GM18951 (cell line): ENCODE data around the gene IBA57.

Experiments
- POLR2A ChIP-seq: IDR thresholded peaks from 4 replicates; pipeline ENCODE4 v1.6.1; 2011; ENCODE audit warnings: mild to moderate bottlenecking; ENCODE audit not compliant: insufficient read length, insufficient read depth; ENCODE audit errors: extremely low read depth
- in situ Hi-C: fragments of 300-500 bp; cut with MboI; formaldehyde crosslinking; loops from one replicate; pipeline ENCODE4 v1.12.0; 2022; ENCODE audit warnings: low sequenced_read_pairs, mixed read lengths, inconsistent platforms; ENCODE audit not compliant: unreplicated experiment

The IBA57 gene

GRCh38 chr1:228140724-228141225 lies 24.8 kb upstream of the IBA57 start:
- TF ChIP-seq POLR2A: no peak
- in situ Hi-C loops: no loop called here

- TF ChIP-seq POLR2A: no peak
- in situ Hi-C loops: no loop called here
Observed at GRCh38 chr1:228141226-228142044, 24.2 kb upstream of the IBA57 start.

GRCh38 chr1:228142155-228142691 lies 23.4 kb upstream of the IBA57 start:
- no peak for TF ChIP-seq POLR2A
- in situ Hi-C loops: no loop called here

GRCh38 chr1:228142701-228143136 lies 22.9 kb upstream of the IBA57 start:
- in situ Hi-C loops: no loop called here
- TF ChIP-seq POLR2A: no peak

- no peak for TF ChIP-seq POLR2A
Observed at GRCh38 chr1:228143480-228144192, 22.0 kb upstream of the IBA57 start.

GRCh38 chr1:228144193-228144992 lies 21.2 kb upstream of the IBA57 start:
- TF ChIP-seq POLR2A: no peak
- in situ Hi-C loops: no loop called here

More at GRCh38 chr1:228143480-228144192, 22.0 kb upstream of the IBA57 start:
- in situ Hi-C loops: no loop called here

- in situ Hi-C loops: no loop called here
- no peak for TF ChIP-seq POLR2A
Observed at GRCh38 chr1:228144993-228145343, 20.6 kb upstream of the IBA57 start.

- in situ Hi-C loops: no loop called here
- no peak for TF ChIP-seq POLR2A
Observed at GRCh38 chr1:228145463-228146416, 19.9 kb upstream of the IBA57 start.

- no peak for TF ChIP-seq POLR2A
- in situ Hi-C loops: no loop called here
Observed at GRCh38 chr1:228146417-228147150, 19.0 kb upstream of the IBA57 start.

- TF ChIP-seq POLR2A: no peak
Observed at GRCh38 chr1:228147151-228147693, 18.4 kb upstream of the IBA57 start.

GRCh38 chr1:228147768-228148167 lies 17.8 kb upstream of the IBA57 start:
- no peak for TF ChIP-seq POLR2A
- in situ Hi-C loops: no loop called here

More at GRCh38 chr1:228147151-228147693, 18.4 kb upstream of the IBA57 start:
- in situ Hi-C loops: no loop called here

GRCh38 chr1:228148196-228148861 lies 17.3 kb upstream of the IBA57 start:
- in situ Hi-C loops: no loop called here
- TF ChIP-seq POLR2A: no peak
